ENCODE measurements around the gene SPSB4.

- TF ChIP-seq, protein P1, sequence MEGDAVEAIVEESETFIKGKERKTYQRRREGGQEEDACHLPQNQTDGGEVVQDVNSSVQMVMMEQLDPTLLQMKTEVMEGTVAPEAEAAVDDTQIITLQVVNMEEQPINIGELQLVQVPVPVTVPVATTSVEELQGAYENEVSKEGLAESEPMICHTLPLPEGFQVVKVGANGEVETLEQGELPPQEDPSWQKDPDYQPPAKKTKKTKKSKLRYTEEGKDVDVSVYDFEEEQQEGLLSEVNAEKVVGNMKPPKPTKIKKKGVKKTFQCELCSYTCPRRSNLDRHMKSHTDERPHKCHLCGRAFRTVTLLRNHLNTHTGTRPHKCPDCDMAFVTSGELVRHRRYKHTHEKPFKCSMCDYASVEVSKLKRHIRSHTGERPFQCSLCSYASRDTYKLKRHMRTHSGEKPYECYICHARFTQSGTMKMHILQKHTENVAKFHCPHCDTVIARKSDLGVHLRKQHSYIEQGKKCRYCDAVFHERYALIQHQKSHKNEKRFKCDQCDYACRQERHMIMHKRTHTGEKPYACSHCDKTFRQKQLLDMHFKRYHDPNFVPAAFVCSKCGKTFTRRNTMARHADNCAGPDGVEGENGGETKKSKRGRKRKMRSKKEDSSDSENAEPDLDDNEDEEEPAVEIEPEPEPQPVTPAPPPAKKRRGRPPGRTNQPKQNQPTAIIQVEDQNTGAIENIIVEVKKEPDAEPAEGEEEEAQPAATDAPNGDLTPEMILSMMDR (IDR thresholded peaks at IDR 0.05) = no peak
- TF ChIP-seq ZFX (IDR thresholded peaks at IDR 0.05; ENCODE audit: borderline replicate concordance) = no peak
Measured at GRCh38 chr3:141092663-141093062, 41.5 kb downstream of the SPSB4 start.
